A673 (cell line): Measurements from ENCODE around the gene PPP1R16B. TPM values are rescaled to one million over a fixed set of nuclear protein-coding genes. Genes with fewer than 3 reads are reported as not detected.

ENCODE experiments used
- BruUV-seq: library from RNA; stranded (reverse); fragments of 400-500 nt; replicated peaks from 2 replicates; lab custom pipeline; 2021; lab: Mats Ljungman, UMichigan
- CTCF ChIA-PET: fragments of 300-600 bp; sonication (Branson Sonifier 250); formaldehyde crosslinking; loops from one replicate; lab custom pipeline; 2022; ENCODE audit warnings: antibody characterized with exemption; lab: Charles Lee
- POLR2A ChIA-PET: fragments of 300-600 bp; sonication (Branson Sonifier 250); formaldehyde crosslinking; loops from one replicate; lab custom pipeline; 2022; ENCODE audit warnings: antibody characterized with exemption; ENCODE audit not compliant: low non-redundant PET; lab: Charles Lee
- DNase-seq: peaks from one replicate; pipeline ENCODE4 v3.0.0-alpha.2; 2015; ENCODE audit warnings: low spot score
- H3K27ac ChIP-seq: fragments of 200-600 bp; sonication (generic); 2 replicates; pipeline ENCODE4 v1.5.1; 2016; ENCODE audit warnings: mixed run types, low read depth, mild to moderate bottlenecking, mixed read lengths, antibody characterized with exemption, low read length; ENCODE audit not compliant: poor library complexity, severe bottlenecking
- H3K27me3 ChIP-seq: fragments of 200-600 bp; sonication (generic); replicated peaks from 2 replicates; pipeline ENCODE4 v1.6.1; 2017; ENCODE audit warnings: mixed run types, low read depth, mild to moderate bottlenecking, mixed read lengths, antibody characterized with exemption, low read length; ENCODE audit not compliant: insufficient read depth, poor library complexity
- H3K36me3 ChIP-seq: fragments of 200-600 bp; sonication (generic); 2 replicates; pipeline ENCODE4 v1.6.1; 2016; ENCODE audit warnings: mixed run types, mild to moderate bottlenecking, mixed read lengths, antibody characterized with exemption, low read length; ENCODE audit not compliant: insufficient read depth, poor library complexity, severe bottlenecking
- H3K4me1 ChIP-seq: fragments of 200-600 bp; sonication (generic); 2 replicates; pipeline ENCODE4 v1.6.1; 2017; ENCODE audit warnings: mixed run types, mild to moderate bottlenecking, mixed read lengths, antibody characterized with exemption, low read length; ENCODE audit not compliant: insufficient read depth, poor library complexity, severe bottlenecking
- H3K4me3 ChIP-seq: fragments of 200-600 bp; sonication (generic); 2 replicates; pipeline ENCODE4 v1.5.1; 2016; ENCODE audit warnings: low read depth, mixed run types, mild to moderate bottlenecking, mixed read lengths, low read length; ENCODE audit not compliant: poor library complexity, severe bottlenecking
- H3K9me3 ChIP-seq: fragments of 200-600 bp; sonication (generic); 2 replicates; pipeline ENCODE4 v1.6.1; 2016; ENCODE audit warnings: mixed run types, low read depth, mild to moderate bottlenecking, mixed read lengths, antibody characterized with exemption, low read length; ENCODE audit not compliant: poor library complexity, severe bottlenecking
- EZH2 ChIP-seq: fragments of 200-600 bp; sonication (generic); IDR thresholded peaks from 2 replicates; pipeline ENCODE4 v1.6.1; 2017; ENCODE audit warnings: borderline replicate concordance, low read depth, mild to moderate bottlenecking, mixed read lengths, antibody characterized with exemption, low read length; ENCODE audit not compliant: poor library complexity, severe bottlenecking
- intact Hi-C: fragments of 100-400 bp; cut with micrococcal nuclease; formaldehyde crosslinking; loops from one replicate; pipeline ENCODE4 v1.10.0; 2022; ENCODE audit not compliant: unreplicated experiment
- total RNA-seq: library from RNA; stranded (reverse); gene quantifications from 2 replicates; pipeline ENCODE4 v1.2.3, GENCODE V29; 2021
- TF ChIP-seq, protein P1 (sequence below): fragments of 300-800, 200-600 bp; sonication (generic); conservative IDR thresholded peaks from 2 replicates; pipeline ENCODE4 v1.5.1; 2017; ENCODE audit warnings: low read depth, mild to moderate bottlenecking, antibody characterized with exemption, low read length, moderate library complexity, mixed read lengths

The PPP1R16B gene
- total RNA-seq, 1 experiment from 2014 or later = 0.17 TPM

DNA sequence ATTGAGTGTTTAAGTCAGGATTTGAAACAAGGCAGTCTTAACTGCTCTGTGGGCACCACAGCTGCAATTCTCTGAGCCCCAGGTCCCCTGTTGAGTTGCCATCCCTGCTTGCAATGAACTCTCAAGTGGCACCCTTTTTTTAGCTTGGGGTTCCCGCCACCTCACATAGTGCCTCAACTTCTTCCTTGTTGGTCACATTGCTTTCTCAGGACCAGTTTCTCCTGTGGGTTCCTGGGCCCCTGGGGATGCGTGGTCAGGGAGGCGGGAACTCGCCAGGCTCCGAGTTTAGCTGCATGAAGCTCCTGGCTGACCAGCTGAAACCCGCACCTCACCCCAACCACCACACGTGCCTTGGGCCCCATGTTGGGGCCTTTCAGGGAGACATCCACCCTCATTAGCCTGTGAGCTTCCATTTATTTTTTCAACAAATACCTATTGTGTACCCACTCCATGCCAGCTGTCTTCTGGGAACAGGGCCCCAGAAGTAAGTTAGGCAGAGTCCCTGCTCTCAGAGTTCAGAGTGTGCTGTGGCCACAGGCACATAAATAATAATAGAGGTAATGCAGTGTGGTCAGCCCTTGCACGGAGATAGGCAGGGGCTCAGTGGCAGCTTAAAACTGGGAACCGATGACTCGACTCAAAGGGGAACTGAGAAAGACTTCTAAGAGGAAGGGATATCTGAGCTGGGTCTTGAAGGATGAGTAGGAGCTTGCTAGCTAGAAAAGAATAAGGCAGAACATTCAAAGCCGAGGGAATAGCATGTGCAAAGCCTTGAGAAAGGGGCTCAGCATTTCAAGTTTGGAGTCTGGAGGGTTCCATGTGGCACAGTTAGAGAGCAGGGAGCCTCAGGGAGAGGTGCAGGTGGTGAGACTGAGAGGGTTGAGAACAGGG is 86.8 kb downstream of the PPP1R16B start:
- peaks cover 16% of the 10 kb centered on the region for H3K27me3 ChIP-seq
- intact Hi-C loops = no loop called here
- DNase-seq = no peak
- no TSS peak for BruUV-seq
- H3K9me3 ChIP-seq = no peaks in the 10 kb centered on the region
- no peaks in the 10 kb centered on the region for H3K36me3 ChIP-seq
- ChIA-PET POLR2A (no interaction called here), CTCF (interaction anchor here (1.2 kb wide), 1 partner anchor 12 kb away, joined by 6 read pairs; no protein-coding TSS in a partner anchor)
- TF ChIP-seq, protein P1, sequence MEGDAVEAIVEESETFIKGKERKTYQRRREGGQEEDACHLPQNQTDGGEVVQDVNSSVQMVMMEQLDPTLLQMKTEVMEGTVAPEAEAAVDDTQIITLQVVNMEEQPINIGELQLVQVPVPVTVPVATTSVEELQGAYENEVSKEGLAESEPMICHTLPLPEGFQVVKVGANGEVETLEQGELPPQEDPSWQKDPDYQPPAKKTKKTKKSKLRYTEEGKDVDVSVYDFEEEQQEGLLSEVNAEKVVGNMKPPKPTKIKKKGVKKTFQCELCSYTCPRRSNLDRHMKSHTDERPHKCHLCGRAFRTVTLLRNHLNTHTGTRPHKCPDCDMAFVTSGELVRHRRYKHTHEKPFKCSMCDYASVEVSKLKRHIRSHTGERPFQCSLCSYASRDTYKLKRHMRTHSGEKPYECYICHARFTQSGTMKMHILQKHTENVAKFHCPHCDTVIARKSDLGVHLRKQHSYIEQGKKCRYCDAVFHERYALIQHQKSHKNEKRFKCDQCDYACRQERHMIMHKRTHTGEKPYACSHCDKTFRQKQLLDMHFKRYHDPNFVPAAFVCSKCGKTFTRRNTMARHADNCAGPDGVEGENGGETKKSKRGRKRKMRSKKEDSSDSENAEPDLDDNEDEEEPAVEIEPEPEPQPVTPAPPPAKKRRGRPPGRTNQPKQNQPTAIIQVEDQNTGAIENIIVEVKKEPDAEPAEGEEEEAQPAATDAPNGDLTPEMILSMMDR = no peak
- TF ChIP-seq EZH2 = no peak
- H3K4me1 ChIP-seq = no peaks in the 10 kb centered on the region
- H3K27ac ChIP-seq = no peak overlapping the region
- no peak overlapping the region for H3K4me3 ChIP-seq

DNA sequence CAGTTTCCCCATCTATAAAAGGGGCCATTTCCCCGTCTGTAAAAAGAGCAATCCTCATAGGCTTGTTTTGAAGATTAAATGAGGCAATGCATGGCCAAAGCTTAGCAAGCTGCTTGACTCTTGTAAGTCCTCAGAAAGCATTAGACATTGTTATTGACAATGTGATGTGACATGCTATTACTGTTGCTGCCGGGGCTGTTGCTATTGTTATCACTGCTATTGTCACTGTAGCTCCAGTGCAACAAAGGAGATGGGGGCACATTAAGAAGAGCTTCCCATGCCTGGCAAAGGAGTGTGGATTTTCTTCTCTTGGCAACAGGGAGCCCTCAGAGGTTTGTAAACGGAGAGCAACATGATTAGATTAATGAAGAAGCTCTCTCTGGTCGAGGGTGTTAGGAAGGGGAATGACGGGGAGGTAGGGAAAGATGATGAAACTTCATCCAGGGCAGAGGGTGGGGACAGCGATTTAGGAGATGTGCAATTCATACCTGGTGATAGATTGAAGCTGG is 87.6 kb downstream of the PPP1R16B start:
- DNase-seq = no peak
- BruUV-seq = no TSS peak
- H3K4me3 ChIP-seq = no peak overlapping the region
- H3K27me3 ChIP-seq = peaks cover 24% of the 10 kb centered on the region
- H3K36me3 ChIP-seq = no peaks in the 10 kb centered on the region
- ChIA-PET POLR2A (no interaction called here), CTCF (interaction anchor here (0.6 kb wide), 1 partner anchor 372 kb away, joined by 3 read pairs; no protein-coding TSS in a partner anchor)
- no peaks in the 10 kb centered on the region for H3K4me1 ChIP-seq
- H3K9me3 ChIP-seq = no peaks in the 10 kb centered on the region
- intact Hi-C loops = no loop called here
- no peak for TF ChIP-seq EZH2
- TF ChIP-seq, protein P1 = no peak
- H3K27ac ChIP-seq = no peak overlapping the region

DNA sequence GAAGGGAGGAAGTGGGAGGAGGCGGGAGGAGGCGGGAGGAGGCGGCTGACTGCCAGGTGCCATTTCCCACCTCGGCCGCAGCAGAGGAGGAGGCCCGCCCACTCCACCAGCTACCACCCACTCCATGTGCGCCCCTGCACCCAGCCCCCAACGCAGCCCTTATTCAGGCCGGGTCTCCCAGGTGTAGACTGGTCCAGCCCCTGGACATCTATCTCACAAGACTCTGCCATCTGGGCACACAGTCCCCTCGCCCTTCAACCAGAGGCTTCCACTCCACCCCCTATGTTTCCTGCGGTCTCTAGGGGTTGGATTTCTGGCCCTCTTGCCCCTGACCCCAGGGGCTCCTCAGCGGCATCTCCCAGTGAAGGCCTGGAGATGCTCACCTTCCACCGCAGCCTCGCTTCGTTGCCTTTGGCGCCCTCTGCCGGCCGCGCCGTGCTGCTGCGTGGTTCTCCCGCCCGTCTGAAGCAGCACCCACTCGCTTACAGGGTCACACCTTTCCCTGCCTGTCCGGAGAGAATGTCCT is 88.1 kb downstream of the PPP1R16B start:
- POLR2A ChIA-PET = no interaction called here
- CTCF ChIA-PET = interaction anchor here (0.6 to 1.2 kb wide), 2 partner anchors 167 to 371 kb away, joined by 3 read pairs; no protein-coding TSS in a partner anchor
- Histone ChIP-seq H3K4me3 (no peak overlapping the region), H3K9me3 (no peaks in the 10 kb centered on the region), H3K27ac (no peak overlapping the region), H3K27me3 (peaks cover 28% of the 10 kb centered on the region), H3K36me3 (no peaks in the 10 kb centered on the region), H3K4me1 (no peaks in the 10 kb centered on the region)
- no TSS peak for BruUV-seq
- intact Hi-C loops = loop anchor here (2.0 kb wide), 1 partner anchor 247 kb away; no protein-coding TSS in a partner anchor
- TF ChIP-seq, protein P1 = peak; percentile 89
- TF ChIP-seq EZH2 = no peak
- peak; percentile 46 for DNase-seq
